HG02678 (cell line): ENCODE results near the gene IRS1.

Source experiments
- ATAC-seq: cut with Tn5 transposase; IDR thresholded peaks from one replicate; pipeline ENCODE4 v1.9.1; 2021; ENCODE audit warnings: mild to moderate bottlenecking, moderate library complexity; ENCODE audit not compliant: unreplicated experiment

IRS1 gene

DNA sequence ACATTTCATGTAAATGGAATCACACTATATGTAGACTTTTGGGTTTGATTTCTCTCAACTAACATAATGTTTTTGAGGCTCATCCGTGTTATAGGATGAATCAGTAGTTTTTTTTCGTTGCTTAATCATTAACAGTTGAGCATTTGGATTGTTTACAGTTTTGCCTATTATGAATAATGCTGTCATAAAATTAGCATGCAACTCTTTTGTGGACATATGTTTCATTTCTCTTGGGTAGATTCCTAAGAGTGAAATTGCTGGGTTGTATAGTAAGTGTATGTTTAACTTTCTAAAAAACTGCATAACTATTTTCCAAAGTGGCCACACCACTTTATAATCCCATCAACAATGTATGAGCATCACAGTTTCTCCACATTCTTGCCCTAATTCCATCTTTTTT lies 28.6 kb upstream of the IRS1 start:
- ATAC-seq = no peak

DNA sequence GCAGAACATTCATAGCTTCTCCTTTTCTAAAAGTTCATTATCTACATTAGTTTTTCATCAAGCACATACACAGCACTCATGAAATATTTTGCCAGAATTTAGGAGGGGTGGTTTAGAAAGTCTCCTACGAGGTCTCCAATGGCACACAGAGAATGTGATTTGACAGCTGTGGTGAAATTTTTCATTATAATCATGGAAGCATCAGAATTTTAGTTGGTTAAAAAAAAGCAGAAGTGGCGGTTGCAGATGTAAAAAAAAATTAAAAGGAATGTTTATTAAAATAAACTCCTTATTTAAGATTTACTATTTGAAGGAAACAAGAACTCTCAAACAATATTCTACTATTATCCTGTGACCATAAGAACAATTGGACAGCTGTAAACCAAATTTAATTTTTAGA lies 25.4 kb upstream of the IRS1 start:
- ATAC-seq = no peak

DNA sequence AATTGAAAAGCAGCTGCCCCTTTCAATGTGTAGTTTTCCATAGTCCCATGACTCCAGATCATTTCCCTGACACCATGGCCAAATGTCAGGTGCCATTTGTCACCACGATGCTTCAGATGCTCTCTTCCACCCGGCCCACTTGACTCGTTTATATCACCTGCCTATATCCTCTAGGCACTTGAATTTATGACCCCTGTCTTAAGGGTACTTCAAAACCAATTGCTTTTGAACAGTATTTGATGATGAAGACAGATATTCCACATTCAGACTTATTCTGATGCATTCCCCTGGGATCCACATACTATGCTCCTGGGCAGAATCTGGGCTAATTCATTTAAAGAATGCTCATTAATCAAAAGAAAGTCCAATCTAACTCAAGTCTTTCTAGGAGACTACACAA lies 19.3 kb upstream of the IRS1 start:
- no peak for ATAC-seq

DNA sequence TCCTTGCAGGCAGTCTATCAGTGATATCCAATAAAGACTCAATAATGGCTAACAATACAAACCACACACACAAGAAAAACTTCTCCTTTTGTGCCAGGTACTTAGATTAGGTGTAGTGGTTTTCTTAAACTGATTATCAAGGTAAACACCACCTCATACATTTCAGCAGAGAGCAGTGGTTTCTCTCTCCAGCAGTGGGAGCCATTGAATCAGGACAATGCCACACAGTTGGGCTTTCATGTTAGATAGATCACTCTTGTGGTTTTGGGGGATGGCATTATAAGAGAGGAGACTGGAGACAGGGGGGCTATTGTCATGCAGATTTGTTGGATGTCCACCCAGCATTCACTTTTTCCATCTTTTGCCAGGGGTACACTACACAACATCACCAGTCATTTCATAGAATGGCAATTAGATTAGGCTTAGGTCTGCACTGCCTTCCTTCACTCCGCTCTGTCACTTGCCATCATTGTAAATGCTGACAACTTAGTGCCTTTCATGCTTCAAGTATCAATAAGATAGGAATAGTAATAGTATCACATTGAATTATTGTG lies 13.6 kb upstream of the IRS1 start:
- no peak for ATAC-seq

DNA sequence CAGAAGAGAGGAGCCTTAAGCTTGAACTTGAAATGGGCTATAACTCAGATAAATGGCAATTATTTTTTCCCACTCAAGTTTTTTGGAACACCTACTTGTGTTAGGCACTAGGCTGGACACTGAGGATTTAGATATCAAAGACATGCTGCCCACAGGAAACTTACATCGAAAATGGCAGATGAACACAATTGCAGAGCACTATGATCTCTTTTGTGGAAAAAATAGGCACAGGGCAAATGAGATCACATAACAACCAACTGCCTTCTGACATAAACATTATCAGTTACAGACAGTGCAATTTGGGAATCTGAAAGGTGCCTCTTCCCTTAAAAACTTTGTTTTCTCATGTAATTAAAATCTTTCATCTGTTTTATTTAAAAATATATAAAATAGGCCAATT lies 3.8 kb upstream of the IRS1 start:
- no peak for ATAC-seq

DNA sequence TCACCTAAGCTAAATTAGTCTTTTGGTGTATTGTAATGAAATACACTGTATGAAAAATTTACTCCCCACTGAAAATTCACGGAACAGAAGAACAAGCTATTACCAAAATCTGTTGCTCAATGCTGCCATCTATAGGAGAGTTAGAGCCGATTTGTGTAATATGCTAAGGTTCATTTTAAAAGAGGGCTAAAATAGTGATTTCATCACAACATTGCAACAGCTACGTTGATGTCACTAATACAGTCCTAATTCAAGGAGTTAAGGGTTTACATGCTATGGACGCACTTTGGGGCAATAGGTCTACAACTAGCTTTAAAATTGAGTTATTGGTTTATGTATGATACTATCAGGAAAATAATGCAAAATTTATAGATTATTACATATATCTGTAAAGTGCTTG lies 3.0 kb upstream of the IRS1 start:
- ATAC-seq = no peak

DNA sequence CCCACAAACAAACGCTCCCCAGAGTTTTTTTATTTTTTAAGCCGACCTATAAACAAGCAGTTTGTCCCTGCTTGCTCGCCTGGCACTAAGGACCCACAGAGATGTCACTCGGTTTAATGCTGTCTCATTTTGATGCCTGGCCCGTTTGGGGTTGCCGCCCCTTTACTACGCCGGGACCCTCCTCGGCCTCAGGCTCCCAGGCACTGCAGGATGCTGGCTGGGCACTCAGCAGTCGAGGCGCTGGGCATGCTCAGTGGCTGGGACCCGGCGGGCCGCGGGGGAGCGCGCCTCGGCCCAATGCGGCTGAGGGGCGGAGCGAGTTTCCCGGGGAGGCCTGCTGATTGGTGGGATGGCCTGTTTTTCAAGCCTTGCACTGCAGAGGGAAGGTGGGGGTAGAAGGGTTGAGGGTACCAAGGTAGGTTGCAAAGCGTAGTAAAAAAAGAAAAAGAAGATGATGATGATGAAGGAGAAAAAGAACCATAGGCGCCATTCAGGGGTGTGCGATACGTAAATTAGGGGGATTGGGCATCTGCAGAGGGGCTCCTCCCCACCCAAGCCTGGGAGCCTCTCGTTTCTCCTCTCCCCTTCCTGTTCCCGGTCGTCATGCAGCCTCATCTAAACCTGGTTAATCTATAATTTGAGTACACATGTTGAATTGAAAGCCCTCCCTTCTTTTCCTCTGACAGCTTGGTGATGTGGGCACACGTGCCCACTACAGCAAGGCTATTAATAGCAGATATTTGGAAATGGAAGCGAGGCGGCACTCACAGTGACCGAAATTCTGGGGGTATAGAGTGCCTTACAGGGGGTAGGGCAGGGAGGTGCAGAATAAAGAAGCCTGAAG lies 1.5 kb upstream of the IRS1 start:
- peak; percentile 77 for ATAC-seq

DNA sequence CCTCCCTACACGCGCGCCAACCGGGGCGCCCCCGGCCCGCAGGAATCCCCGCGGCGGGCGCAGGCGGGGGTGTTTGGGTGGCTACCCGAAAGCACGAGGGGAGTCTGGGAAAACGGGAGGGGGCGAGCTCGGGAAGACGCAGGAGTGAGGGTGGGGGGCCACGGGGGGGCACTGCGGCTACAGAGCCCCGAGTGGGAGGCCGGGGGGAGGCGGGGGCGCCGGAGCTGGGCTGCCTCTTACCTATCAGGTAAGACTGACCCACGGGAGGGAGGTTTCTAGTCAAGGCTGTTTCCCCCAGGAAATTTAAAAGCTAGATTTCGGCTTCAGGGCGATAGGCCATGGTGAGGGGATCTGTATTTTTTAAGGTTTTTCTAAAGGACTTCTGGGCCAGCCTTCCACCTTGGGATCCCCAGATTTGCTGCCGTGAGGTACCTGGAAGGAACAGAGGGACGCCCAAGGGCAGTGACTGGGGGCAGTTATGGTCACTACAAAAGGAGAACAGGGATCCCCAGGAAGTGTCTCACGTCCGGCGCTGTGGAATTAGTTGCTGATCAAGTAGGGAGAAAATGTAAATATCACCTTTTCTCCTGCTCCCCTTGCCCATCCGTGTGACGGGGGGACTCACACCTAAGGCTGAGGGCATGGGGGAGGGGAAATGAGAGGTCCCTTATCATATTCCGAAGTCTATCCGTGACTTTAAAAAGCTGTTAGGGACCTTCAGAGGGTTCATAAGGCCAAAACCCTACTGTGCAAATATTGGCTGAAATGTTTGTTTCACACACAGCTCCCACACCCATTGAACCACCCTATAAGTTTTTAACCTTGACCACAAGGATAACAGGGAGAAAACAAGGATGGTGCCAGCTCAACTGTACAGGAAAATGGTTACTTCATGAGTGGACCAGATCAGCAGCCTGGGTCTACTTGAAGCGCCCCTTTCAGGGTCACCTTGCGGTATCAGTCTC lies 638 bp upstream of the IRS1 start:
- ATAC-seq = no peak

DNA sequence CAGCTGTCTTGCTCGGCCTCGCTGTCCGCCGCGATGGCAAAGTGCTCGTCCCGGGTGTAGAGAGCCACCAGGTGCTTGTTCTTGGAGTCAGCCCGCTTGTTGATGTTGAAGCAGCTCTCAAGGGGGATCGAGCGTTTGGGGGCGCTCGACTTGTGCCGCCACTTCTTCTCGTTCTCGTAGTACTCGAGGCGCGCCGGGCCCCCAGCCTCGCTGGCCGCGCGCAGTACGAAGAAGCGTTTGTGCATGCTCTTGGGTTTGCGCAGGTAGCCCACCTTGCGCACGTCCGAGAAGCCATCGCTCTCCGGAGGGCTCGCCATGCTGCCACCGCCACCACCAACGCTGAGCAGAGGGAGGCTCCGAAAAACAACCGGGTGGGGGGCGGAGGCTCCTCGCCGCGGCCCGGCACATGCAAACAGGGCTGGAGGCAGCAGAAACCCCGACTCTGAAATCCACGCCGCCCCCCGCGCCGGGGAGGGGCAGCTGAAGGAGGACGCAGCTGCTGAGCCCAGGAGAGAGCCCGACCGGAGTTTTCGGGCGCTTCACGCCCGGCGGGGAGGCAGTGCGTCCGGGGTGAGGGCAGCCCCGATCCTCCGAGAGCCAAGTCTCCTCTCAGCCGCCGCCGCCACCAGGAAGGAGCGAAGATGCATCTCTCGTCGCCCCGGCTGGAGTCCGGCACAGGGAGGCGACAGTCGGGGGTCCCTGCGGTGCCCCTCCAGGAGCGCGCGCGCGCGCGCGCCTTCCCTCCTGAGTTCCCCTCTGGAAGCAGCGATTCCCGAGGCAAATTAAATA lies 1.0 kb downstream of the IRS1 start:
- peak; percentile 28 for ATAC-seq

DNA sequence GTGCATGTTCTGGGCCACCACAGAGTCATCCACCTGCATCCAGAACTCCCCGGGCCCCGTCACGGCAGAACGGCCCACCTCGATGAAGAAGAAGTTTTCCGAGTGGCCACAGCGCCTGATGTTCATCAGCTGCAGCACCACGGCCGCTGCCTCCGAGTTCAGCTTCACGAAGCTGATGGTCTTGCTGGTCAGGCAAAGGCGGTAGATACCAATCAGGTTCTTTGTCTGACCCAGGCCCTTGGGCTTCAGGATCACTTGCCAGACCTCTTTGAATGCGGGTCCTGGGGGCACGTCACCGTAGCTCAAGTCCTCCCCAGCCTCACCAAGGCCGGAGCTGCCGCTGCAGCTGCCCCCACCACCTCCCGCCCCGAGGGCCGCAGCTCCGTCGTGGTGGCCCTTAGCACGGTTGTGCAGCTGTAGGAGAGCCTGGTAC lies 1.6 kb downstream of the IRS1 start:
- ATAC-seq = no peak

DNA sequence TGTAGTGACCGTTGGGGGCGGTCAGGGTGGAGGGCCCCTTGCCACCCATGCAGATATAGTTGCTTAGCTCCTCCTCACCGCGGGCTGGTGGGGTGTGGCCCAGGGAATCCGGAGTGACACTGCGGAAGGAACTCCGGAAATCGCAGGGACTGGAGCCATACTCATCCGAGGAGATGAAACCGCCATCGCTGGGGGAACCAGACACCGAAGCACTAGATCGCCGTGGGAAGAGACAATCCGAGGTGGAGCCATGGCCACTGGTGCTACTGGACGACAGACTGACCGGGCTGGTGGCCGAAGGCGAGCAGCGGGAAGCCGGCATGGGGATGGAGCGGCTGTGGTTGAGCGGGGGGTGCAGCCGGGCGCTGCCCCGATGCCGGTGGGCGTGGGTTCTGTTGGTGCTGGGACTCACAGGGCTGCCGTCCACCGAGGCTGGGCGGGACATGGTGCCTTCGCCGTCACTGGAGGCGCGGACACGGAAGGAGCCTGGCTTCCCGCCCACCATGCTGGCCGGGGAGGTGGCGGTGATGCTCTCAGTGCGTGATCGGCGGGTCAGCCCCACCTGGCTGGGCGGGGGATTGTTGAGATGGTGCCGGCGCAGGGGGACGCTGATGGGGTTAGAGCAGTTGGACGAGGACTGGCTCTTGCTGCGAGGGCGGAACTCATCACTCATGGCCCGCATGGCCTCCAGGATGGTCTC lies 2.2 kb downstream of the IRS1 start:
- ATAC-seq = no peak

DNA sequence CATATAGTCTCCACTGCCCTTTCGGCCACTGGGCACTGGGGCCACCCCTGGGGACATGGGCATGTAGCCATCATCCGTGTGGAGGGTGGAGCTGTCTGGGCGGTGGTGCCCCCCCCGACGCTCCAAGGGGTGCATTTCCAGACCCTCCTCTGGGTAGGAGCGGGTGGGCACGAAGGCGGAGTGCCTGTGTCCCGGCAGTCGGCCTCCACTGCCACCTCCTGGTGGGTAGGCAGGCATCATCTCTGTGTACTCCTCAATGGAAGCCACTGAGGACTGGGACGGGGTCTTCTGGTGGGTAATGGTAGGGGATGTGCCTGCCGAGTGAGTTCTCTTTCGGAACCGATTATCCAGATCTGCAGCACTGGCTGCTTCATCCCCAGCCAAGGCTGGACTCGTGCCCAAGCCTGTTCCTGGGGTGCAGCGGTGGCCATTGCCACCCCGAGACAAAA lies 2.8 kb downstream of the IRS1 start:
- no peak for ATAC-seq

DNA sequence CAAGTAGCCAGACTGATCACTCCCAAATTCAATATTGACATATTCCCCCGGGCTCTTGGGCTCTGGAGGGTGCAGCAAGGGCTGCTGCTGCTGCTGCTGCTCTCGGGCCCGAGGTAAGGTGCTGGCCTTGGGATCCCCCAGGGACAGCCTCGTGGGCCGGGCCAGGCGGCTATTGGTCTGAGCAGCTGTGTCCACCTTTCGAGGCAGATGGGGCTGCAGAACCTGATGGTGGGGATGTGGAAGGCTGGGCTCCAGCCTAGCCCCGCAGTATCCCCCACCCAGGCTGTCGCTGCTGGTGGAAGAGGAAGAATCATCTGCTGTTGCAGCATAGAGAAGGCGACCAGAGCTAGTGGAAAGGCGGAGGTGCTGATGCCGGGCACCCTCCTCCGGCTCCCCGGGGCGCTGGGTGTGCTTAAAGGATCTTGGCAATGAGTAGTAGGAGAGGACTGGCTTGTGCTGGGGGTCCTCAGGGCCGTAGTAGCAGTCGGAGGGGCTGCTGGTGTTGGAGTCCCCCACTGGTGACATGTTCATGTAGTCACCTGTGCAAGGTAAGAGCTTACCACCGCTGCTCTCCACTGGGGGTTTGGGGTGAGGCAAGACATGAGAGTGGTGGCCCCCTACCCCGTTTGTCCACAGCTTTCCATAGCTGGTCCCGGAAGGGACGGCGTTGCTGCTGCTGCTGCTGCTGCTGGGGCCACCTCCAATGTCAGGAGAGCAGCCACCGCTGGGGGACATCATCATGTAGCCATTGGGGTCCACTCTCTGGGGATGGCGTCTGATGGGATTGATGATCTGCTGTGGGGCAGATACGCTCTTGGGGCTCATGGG lies 3.4 kb downstream of the IRS1 start:
- ATAC-seq = no peak

DNA sequence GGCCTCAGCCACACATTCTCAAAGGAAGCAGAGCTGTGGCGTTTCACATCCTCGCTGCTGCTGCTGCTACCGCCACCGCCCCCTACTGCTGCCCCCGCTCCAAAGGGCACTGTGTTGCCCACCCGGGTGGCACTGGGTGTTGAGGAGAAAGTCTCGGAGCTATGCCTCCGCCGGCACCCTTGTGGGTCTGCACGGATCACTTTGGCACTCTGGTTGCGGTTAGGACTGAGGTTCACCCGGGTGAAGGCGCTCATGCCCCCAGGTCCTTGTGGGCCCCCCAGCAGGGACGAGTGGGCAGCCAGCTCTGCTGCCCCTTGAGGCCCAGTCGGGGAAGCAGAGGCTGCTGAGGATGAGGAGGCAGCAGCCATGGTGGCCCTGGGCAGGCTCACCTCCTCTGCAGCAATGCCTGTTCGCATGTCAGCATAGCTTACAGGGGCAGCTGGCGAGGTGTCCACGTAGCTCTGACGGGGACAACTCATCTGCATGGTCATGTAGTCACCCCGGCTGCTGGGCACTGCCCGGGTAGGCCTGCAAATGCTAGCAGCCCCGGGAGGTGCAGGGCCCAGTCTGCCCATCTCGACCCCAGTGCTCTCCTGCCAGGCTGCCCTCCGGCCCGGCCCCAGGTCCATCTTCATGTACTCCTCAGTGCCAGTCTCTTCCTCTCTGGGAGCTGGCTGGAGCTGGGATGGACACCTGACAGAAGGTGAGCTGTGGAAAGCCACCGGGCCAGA lies 4.2 kb downstream of the IRS1 start:
- ATAC-seq = no peak

DNA sequence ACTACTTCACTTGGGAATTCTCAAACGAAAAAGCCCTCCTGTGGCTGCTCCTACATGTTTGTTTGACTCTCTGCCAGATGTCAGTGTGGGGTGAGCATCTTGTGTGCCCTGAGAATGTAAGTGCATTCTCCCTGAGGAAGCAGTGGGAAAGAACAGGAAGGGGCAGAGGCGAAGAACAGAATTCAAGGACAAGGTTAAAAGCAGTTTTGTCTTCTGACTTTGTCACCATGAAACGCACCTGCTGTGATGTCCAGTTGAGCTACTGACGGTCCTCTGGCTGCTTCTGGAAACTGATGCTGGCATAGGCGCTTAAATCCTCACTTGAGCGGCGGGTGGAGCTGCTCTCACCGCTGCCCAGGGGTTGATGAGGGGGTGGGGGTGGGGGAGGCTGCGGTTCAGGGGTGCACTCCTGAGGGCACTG lies 4.9 kb downstream of the IRS1 start:
- no peak for ATAC-seq

DNA sequence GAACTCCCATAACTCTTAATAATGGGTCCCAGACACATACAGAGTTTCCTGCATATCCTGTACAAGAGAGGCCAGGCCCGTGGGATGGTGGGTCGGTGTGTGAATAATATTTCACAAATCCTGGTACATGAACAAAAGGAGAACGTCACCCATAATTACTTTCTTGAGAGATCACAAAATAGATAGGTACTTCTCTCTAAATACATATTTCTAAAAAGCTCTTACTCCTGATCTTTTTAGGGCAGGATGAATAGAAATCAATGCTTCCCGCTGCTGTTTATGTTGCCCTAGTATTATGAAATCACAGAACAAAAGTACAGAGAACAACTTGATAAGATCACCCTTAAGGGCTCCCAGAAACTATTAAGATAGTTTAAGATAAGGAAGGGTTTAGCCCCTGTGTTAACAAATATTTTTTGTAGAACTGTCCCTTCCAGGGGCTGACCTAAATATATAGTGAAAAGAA lies 5.4 kb downstream of the IRS1 start:
- ATAC-seq = no peak

DNA sequence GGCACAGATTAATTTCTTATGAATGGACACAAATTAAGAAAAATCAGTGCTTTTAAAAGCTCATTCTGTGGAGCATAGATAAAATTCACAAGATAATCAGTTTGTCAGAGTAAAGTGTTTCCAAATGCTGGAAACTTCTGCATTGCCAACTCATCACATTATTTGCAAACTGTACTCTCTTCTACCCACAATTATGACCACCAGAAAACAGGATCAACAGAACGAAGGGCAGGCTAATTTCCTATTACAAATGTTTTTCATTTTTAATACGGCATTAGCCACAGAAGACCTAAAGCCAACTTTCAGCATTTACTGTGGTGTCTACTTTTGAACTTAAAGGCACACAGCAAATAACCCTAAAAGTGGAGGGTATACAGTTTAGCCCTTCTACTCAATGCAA lies 6.0 kb downstream of the IRS1 start:
- ATAC-seq = no peak

DNA sequence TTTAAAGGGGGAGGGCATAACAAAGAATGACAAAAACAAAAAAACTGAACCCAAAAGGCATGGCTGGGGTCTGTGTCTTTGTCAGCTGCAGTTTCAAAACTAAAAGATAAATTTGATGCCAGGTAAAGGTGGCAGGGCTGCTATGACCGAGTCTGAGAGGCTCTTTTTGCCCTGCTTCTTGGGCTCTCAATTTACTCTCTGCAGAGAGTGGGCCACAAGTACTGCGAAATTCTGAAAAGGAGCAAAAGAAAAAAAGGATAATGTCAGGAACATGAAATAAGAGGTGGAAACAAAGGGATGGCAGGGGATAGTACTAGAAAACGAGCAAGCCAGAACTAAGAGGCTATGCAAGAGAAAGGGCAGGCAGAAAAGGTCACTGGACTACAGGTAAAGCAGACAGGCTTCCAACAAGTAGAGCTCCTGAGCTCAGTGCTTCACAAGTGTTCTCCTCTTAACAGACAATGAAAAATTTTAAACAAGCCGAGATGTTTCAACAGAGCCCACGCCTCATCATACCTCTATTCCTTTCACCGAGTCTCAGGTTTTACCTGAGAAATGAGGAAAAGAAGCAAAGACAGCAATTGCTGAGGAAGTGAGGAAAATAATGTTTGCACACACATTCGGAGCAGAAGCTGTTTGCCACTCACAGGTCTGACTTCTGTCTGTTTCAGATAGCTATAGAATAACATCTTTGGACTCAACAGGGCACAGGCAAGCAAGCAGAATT lies 7.3 kb downstream of the IRS1 start:
- no peak for ATAC-seq
